Hindlimb muscle (tissue), 1 donor: ENCODE results near the gene DPYD. TPM values are rescaled to one million over a fixed set of nuclear protein-coding genes. Genes with fewer than 3 reads are reported as not detected.

Experiments used
- DNase-seq: peaks from one replicate; pipeline ENCODE4 v3.0.0-alpha.2; 2013
- polyA plus RNA-seq: library from polyadenylated mRNA; unstranded; fragments of 120-200 nt; gene quantifications from one replicate; pipeline ENCODE4 v1.2.1, GENCODE V29; 2013; ENCODE audit not compliant: insufficient read length

The DPYD gene
- polyA plus RNA-seq, 1 donor = 8.3 TPM

DNA sequence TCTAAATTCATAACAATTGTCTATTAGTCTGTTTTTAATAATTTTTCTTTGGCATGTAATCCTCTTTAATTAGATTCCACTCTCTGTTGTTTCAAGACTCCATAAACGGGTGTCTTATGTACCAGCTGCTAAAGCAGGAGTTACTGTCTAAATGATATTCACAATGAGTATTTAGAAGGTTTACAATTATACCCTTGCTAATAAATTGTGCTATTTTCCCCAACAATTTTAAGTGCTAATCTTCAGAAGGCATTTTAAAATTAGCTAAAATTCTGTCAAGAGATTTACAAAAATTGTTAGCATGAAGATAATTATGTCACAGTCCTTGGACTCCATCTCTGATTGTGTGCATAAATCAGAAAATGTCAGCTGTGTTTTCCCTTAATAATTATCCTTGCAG is 83.7 kb downstream of the DPYD start:
- DNase-seq = no peak

DNA sequence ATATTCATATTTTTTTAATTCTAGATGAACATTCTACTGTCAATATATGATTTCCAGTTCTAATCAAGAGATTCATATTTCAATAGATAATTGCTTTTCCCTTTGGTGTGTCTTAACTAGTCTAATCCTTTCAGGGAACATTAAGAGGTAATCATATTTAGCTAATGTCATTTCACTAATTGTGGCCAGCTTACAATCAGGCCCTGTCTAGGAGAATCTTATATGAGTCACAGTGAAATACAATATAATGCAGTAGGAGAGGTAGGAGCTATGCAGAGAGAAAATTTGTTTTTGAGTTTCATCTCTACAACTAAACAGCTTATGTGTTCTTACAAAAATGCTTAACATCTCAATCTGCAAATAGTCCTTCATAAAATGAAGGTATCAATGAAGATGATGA is 85.9 kb downstream of the DPYD start:
- no peak for DNase-seq

DNA sequence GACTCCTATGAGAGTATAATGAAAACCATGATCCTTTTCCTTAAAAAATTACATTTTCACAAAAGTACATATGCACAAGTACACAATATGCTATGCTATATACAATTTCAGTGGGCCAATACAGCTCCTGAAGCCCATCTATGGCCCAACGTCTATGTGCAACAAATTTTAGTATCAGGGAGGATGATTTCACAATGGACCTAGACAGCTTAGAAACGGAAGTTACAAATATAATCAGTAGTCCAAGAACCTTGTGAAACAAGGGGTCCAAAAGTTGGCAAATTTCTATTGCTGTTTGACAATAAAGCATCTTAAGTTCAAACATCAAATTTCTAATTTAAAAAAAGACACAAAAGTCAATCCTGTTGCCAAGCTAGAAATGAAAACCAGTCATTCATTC is 87.0 kb downstream of the DPYD start:
- no peak for DNase-seq

DNA sequence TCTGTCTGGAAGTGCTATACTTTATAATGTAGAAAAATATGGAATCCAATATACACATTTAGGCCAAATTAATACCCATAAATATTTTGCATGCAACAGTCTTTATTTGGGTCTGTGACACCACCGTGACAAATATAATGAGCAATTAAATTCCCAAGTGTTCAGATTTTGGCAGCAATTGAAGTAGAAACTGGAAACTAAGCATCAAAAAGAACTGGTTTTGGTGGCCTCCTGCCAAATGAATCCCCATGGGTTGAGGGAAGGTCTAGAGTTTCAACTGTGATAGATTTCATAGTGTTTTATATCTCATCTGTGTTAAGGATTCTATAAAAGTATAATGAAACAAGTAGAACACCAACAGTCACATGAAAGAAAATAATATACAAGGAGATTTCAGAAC is 88.4 kb downstream of the DPYD start:
- peak; percentile 34 for DNase-seq

DNA sequence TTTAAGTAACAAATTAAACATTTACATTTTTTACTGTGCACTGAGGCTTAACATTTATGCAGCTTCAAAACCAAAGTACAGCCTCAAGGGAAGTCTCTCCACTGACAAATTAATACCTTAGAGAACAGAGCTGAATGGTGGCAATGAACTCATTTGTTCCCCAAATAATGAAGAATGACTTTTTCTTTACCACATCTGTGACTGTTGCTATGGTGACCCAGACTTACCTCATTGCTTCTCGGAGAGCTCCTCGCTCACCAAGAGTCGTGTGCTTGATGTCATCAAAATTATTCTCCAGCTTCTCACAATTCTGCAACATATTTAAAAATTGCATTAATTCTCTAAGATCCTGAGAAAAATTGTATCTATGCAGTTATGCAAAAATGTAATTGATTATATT is 92.9 kb downstream of the DPYD start:
- no peak for DNase-seq

DNA sequence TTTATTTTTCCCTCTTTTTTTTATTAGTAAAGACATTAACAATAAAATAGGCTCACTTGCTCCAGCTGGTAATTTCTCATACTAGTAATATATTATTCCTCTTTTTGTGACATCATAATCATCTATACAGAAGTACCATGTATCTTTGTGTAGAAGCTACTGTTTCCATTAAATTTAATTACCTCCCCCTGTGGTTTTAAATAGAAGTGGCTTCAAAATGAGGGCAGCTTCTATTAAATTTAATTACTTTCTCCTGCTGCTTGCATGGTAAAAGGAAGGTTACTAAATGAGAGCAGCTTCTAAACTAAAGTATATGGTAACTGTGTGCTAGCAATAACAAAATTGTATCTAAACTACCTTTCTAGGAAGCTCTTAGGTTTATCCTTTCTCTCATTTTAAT is 94.0 kb downstream of the DPYD start:
- DNase-seq = no peak

DNA sequence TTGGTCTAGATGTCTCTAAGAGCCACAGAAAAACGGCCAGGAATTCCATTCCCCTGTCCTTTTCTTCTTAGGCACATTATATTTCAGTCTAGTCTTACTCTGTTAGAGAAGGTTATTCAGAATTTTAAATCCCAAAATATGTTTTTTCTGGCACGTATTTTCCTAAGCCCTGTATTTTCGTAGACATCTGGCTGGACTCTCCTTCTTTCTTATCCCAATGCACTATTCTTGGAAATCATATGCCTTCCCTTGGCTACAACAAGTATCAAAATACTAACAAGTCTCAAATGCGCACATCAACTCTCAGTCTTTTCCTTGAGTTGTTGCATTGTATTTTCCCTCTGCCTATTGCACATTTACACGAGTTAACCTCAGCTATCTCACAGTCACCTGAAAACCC is 96.2 kb downstream of the DPYD start:
- DNase-seq = peak; percentile 59

DNA sequence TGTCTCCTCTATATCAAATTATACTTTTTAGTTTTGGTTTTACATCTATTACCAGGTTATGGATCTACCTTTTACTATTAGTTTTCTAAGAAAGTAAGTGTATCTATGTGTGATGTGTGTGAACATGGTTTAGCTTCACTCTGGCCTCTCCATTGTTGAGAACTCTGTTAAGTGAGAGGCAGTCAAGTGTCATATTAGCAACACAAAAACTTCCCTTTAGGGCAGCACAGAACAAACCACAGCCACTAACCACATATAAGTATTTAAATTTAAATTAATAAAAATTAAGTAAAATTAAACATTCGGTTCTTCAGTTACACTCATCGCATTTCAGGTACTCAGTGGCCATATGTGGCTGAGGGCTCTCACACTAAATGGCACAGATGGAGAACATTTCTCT is 96.6 kb downstream of the DPYD start:
- no peak for DNase-seq

DNA sequence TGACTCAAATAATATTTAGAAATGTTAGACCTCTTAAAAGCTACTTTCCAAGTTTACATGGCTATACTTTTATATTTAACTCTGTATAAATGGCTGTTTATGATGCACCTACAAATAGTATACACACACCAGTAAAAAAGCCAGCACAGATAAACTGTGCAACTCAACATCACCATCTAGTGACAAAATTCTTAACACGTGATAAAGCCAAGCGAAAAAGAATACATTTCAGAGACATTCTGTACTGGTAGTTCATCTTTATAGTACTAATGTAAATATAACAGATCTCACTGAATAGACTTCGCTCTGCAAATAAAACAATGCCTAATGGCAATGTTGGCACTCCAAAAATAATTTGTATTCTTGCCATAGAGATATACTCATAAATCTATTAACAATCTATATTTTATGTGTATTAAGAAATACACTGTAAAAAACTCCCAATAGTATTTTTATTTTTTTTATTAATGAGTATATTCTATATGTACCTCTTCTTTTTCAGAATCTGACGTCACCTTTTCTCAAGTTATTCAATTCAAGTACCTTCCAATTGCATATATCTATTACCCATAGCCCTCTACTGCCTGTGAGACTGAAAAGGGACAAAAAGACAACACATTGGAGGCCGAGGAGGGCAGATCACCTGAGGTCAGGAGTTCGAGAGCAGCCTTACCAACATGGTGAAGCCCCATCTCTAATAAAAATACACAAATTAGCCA is 100.2 kb downstream of the DPYD start:
- peak; percentile 26 for DNase-seq

DNA sequence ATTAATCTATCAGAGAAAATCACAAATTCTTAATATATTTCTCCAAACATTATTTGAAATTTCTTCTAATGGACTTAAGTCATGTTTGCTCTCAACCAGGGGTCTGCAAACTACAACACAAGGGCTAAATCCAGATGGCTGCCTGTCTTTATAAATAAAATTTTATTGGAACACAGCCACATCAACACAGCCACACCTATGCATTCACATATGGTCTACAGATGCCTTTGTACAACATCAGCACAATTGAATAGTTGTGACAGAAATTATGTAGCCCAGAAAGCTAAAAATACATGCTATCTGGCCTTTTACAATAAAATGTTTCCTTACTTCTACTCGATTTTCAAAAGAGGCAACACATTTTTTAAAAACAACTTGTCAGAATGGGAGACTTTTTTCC is 103.9 kb downstream of the DPYD start:
- no peak for DNase-seq

DNA sequence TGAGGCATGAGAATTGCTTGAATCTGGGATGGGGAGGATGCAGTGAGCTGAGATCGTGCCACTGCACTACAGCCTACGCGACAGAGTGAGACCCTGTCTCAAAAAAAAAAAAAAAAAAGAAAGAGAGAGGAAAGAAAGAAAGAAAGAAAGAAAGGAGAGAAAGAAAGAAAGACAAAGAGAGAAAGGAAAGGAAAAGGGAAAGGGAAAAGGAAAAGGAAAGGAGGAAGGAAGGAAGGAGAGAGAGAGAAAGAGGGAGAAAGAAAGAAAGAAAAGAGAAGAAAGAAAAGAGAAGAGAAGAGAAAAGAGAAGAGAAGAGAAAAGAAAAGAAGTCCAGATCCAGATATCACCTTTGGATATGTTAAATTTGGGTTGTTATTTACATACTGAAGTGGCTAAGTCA is 106.0 kb downstream of the DPYD start:
- DNase-seq = no peak

DNA sequence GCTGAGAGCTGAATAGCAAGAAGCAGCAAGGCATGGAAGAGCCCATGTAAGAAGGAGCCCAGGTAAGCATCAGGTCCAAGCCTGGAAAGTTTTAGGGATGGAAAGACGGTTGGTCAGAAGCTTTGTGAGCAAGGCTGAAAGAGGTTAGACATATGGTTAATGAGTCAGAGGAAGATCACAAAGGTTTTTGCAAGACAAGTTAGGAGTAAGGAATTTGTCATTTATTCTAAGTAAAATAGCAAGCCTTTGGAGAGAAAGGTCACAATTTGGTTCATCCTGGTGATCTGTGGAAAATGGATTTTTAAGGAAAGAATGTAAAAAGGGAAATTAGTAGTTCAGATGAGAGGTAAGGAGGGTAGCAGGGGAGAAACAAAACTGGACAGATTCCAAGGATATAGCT is 106.7 kb downstream of the DPYD start:
- DNase-seq = no peak

DNA sequence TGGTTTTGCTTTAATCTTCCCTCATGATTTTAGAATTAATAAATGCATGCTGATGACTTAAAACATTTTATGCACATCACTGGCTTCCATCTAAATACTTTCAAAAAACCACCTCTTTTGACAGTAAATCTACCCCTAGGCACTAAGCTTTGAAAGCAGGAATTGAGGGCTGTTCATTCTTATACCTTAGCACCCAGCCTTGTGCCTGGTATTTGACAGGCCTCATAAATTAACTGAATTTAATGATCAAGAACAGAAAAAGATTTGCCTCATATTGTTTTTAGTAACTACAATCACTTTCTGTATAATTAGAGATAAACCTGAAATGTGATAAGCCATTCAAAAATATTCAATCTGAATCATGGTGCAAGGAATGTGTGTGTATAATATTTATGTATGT is 108.8 kb downstream of the DPYD start:
- DNase-seq = no peak

DNA sequence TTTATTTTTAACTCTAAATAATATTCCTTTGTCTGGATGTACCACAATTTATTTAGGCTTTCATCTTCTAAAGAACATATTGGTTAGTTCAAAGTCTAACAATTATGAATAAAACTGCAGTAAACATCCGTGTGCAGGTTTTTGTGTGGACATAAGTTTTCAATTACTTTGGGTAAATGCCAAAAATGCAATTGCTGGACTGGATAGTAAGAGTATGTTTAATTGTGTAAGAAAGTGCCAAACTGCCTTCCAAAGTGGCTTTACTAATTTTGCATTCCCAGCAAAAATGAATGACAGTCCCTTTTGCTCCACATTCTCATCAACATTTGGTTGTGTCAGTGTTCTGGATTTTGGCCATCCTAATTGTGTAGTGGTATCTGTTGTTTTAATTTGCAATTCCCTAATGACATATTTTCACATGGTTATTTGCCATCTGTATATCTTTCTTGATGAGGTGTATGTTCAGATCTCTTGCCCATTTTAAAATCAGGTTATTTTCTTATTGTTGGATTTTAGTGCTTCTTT is 113.8 kb downstream of the DPYD start:
- no peak for DNase-seq

DNA sequence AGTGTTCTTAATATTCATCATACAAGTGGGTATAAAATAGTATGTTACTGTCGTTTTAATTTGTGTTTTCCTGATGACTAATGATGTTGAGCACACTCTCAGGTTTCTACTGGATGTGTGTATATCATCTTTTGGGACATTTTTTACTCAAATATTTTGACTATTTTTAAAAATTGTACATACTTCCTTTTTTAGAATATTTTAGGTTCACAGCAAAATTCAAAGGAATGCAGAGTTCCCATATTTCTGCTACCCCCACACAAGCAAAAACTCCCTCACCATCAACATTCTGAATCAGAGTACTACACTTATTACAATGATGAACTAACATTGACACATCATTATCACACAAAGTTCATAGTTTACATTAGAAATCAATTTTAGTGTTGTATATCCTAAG is 114.5 kb downstream of the DPYD start:
- DNase-seq = no peak

DNA sequence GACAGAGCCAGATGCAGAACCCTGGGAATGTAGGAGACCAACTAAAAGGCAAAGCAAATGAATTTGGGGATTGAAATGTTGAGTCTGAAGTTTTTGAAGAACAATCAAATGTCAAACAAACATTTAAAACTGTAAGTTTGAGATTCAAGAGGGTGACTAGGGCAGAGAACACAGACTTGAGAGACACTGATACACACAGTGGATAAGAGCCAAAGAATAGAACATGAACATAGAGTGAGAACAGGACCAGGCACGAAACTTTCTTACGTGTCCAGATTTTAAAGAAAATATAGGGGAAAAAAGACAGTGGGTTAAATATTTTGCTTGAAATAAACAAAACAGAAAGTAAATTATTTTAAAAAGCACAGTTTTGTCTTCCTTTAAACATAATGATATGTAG is 115.7 kb downstream of the DPYD start:
- DNase-seq = no peak

DNA sequence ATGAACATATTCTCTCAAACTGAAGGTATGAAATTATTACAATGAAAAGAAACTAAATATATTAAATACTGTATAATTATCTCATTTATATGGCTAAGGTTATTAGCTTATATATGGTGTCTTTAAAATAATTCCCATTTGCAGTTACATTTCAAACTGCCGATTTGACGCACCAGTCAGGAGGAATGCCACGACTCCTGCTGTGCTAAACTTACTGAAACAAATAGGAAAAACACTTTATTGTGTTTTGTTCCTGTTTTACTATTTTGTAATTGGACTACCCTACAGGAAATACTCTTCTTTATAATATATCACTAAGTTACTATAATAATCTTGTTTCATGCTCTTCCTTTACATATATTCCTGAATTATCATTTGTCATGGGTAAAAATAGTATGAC is 117.8 kb downstream of the DPYD start:
- DNase-seq = no peak

DNA sequence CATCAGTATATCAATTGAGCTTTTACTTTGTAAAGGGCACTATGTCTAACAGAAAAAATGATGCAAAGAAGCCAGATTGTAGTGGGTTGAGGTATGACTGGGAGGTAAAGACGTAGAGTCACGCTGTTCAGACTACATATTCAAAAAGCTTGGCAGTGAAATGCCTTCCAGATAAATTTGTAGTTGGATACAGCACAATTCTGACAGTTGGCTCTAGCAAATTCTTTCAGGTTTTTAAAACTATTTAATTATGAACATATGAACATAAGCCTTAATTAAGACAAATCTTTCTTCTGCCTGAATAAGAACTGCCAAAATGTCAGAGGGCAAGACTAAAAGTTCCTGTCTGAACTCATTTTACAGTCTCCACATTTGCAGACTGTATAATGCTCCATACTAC is 118.8 kb downstream of the DPYD start:
- no peak for DNase-seq

DNA sequence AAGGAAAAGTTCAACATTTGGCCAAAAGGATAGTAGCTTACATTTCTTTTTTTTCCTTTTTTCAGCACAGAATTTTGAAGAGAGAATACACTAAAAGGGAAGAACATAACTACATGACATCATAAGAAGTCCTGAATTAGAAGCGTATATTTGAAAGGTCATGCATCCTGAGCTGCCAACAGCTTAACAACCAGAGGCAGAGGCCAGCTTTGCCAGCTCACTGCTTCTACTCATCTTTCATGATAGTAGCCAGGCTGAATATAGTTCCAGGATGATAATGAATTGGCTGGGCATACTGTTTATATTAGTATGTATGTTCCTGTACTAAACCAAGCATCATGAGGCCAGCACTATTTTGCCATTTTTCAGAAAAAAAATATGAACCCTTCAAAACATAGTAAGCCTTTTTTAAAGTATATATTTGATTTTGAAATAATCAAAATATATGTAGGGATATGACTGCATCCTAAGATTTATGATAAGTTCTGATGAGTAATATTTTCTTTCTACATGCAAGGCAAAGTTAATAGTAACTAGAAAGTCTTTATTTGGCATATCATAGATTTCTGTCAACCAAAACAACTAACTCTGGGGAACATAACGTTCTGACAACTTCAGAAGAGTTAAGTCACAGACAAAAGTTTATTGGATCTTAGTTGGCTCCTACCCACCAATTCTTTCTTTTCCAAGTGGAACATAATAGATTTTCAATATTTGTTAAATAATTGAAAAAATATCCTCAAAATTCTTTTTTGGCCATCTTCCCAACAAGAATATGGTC is 123.2 kb downstream of the DPYD start:
- no peak for DNase-seq

DNA sequence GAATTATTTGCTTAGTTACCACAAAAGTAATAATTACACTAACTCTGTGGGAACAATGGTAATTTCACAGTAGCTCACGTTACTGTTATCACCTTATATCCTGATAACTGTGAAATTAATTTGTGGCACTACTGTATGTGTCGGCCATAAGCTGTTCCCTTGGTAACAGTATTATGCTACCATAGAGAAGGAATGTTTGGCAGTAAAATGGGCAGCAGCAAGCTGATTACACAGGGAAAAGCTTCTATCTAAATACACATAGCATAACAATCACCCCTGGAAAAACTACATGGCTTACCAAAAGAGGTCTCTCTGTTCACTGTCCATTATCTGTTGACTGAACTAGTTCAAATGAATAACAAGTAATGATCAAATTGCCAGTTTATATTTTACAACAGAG is 124.1 kb downstream of the DPYD start:
- no peak for DNase-seq

DNA sequence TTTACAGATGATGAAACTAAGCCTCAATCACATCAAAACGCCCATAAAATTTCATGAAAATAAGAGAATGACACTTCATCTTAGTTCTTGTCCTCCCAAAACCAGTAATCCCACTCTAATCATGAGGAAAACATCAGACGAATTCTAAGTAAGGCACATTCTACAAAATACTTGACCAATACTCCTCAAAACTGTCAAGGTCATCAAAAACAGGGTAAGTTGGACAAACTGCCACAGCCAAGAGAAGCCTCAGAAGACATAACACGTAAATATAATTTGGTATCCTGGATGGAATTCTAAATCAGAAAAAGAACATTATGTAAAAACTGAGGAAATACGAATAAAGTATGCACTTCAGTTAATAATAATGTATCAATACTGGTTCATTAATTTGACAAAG is 128.2 kb downstream of the DPYD start:
- no peak for DNase-seq

DNA sequence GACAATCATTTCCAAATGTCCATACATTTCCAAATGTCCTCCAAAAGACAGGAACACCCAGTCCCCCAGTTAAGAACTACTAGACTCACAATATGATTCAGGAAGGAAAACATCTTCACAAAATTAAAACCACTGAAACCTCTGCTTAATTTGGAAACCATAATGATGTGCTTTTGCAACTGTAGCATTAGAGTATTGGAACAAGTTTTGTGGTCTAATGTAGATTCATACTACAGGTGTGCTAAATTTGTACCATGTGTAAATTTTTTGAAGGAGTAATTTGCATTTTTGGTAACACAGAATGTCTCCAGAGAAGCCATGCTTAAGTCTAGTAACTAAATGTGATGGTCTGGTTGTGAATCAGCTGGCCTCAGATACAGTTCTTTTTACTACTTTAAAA is 129.6 kb downstream of the DPYD start:
- no peak for DNase-seq

DNA sequence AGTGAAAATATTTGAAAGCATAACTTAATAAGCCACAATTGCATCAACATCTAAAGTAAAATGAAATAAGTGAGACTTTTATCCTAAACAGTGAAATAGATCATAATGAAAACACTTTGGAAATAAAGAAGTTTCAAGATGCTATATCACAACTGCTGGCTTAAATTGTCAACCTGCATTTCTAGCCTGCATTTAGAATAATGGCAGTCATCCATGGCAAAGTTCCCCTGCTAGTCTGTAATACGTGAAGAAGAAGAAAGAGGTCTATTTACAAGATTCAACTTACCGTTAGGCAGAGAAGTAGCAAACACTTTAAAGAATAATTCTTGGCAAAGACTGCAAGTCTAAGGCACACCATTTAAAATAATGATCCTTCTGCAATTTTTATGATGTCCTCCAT is 133.6 kb downstream of the DPYD start:
- DNase-seq = peak; percentile 36

DNA sequence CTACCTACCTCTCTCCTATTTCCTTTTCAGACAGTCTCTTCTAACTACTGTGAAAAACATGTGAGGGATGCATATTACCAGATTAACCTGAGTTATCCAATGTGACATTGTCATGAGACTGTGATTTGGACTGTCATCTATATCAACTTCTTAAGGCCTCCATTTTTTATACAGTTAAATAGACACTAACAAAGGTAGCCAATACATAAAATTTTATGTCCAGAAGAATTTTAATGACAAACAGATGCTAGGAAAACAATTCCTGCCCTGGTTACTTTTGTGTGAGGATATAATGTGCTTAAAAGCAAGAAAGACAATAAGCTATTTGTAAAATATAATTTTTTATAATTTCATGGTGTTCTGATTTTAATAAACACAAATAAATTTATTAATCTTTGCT is 136.2 kb downstream of the DPYD start:
- DNase-seq = no peak
